Gastrocnemius medialis (tissue), 4 donors: Measurements from ENCODE around the gene DNAAF6.

Source experiments
- CTCF ChIP-seq, 5 experiments: fragments of 450-650 bp in 3 of 5; fragments of 200-600 bp in 2 of 5; sonication (generic) in 2 of 5; IDR thresholded peaks in 4 of 5; conservative IDR thresholded peaks in 1 of 5; 1 replicate in 4 of 5; 2 replicates in 1 of 5; pipeline ENCODE4 v1.5.1; 2016 to 2019; ENCODE audit warnings: antibody characterized with exemption in 5 of 5, mild to moderate bottlenecking in 3 of 5, moderate library complexity in 3 of 5
- POLR2A ChIP-seq, 2 donors: fragments of 450-650 bp; IDR thresholded peaks; one replicate each; pipeline ENCODE4 v1.6.1; 2017; ENCODE audit warnings: antibody characterized with exemption in 2 of 2, mild to moderate bottlenecking in 2 of 2, moderate library complexity in 2 of 2

- TF ChIP-seq CTCF (IDR thresholded peaks at IDR 0.05 in 4 of 5, conservative IDR thresholded peaks at IDR 0.05 in 1 of 5) (no peak), POLR2A (IDR thresholded peaks at IDR 0.05) (no peak)
Measured at GRCh38 chrX:107207943-107208342, 1.5 kb downstream of the DNAAF6 start.
